CD4-positive, alpha-beta T cell treated with Interferon alpha-2 for 1 hour (primary cell): ENCODE data around the gene SURF2.
"Not testable (repeated sequence)": the region's sequence is repeated elsewhere in the genome, so short reads cannot be mapped to it uniquely, and the experiment has no call there.

Source experiments
- DNase-seq, 2 donors: peaks; one replicate each; pipeline ENCODE4 v3.0.0-alpha.2; 2020 to 2022

SURF2 gene

DNA sequence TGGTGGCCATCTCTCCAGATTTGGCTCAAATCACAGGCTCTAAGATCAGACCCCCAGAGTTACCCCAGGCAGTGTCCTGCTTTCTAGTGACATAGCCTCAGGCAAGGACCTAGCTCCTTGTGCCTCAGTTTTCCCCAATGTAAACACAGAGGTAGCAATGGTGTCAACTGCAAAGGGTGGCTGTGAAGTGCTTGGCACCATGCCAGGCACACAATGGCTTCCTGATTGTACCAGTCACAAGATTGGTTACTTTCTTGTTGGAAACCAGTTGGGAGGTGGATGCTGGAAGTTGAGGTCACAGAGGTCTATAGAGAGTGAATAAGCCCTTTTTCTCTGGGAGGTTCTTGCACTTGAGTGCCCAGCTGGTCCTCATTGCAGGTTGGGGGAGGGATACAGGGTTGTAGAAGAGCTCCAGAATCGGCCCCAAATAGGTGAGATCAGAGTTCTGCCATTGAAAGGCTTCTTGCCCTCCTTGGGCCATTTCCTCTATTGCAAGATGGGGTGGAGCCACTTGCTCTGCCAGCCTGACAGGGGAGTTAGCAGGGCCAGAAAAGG, 22.1 kb downstream of the SURF2 start:
- DNase-seq, result no peak

GRCh38 chr9:133379153-133380086, 23.1 kb downstream of the SURF2 start:
- no peak for DNase-seq

DNA sequence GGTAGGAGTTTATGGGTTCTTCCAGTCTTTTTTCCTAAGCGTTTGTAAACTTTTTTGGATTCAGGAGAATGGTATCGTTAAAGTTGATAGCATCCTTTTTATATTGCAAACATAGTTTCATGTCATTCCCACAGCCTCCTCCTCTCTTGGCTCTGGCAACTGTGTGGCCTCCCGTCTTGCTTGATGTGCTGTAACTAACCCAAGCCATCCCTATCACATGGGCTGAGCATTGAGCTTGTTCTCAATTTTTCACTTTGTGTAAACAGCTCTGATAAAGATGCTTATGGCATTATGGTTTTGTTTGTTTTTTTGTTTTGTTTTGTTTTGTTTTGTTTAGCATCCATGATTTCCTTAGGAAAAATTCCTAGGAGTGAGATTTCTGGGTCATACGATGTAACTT, 24.4 kb downstream of the SURF2 start:
- DNase-seq, result no peak

GRCh38 chr9:133382507-133383141, 26.3 kb downstream of the SURF2 start:
- no peak for DNase-seq

DNA sequence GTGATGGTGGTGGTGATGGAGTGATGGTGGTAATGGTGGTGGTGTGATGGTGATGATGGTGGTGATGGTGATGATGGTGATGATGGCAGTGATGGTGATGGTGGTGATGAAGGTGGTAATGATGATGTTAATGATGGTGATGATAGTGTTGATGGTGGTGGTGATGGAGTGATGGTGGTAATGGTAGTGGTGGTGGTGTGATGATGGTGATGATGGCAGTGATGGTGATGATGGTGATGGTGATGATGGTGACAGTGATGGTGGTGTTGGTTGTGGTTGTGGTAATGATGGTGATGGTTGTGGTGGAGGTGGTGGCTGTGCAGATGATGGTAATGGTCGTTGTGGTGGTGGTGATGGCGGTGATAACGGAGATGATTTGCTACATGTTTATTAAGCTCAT, 27.1 kb downstream of the SURF2 start:
- DNase-seq, result no peak

GRCh38 chr9:133384736-133385321, 28.5 kb downstream of the SURF2 start:
- no peak for DNase-seq

DNA sequence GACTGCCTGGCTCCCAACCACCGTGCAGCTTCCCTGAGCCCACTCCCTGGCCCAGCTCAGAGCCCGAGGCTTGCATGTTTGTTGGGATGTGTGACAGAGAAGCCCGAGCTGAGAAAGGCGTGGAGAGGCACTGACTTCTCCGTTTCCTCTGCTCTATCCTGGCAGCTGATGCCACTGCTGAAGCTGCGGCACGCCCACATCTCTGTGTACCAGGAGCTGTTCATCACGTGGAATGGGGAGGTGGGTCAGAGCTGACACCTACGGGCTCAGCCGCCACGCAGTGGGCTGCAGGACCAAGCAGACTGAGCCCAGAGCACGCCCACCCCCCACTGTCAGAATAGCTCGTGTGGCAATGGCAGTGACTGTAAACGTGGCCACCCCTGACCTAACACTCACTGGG, 29.1 kb downstream of the SURF2 start:
- DNase-seq, result no peak

GRCh38 chr9:133386338-133386737, 30.0 kb downstream of the SURF2 start:
- DNase-seq, result no peak

GRCh38 chr9:133387680-133388079, 31.3 kb downstream of the SURF2 start:
- DNase-seq, result no peak

- DNase-seq, result no peak
These were observed 32.7 kb downstream of the SURF2 start for GRCh38 chr9:133389025-133389557.

DNA sequence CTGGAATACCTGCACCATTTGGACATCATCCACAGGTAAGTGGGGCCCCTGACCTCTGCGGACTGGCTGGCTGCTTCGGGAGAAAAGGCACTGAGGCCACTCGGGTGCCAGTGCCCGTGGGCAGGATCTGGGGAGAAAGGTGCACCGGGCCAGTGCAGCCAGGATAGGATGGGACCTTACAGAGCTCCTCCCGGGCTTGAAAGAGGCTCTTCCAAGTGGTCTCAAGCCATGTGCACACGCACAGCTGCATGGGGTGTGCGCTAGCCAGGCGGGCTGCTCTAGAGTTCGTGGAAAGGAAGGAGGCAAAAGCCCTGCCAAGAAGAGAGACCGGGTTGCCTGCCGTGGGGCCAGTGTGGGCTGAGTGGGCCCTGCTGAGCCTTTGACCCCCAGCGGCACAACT, 33.2 kb downstream of the SURF2 start:
- DNase-seq, result no peak

GRCh38 chr9:133390713-133391112, 34.4 kb downstream of the SURF2 start:
- DNase-seq, result no peak

GRCh38 chr9:133391449-133391848, 35.1 kb downstream of the SURF2 start:
- DNase-seq, result not testable (repeated sequence)

DNA sequence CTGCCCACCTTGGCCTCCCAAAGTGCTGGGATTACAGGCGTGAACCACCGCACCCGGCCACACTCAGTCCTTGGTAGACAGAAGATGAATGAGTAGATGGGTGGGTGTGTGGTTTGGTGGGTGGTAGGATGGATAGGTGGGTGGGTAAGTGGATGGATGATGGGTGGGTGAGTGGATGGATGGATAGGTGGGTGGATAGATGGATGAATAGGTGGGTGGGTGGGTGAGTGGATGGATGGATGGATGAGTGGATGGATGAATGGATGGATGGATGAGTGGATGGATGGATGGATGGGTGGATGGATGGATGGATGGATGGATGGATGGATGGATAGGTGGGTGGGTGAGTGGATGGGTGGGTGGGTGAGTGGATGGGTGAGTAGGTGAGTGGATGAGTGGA, 36.0 kb downstream of the SURF2 start:
- not testable (repeated sequence) for DNase-seq

DNA sequence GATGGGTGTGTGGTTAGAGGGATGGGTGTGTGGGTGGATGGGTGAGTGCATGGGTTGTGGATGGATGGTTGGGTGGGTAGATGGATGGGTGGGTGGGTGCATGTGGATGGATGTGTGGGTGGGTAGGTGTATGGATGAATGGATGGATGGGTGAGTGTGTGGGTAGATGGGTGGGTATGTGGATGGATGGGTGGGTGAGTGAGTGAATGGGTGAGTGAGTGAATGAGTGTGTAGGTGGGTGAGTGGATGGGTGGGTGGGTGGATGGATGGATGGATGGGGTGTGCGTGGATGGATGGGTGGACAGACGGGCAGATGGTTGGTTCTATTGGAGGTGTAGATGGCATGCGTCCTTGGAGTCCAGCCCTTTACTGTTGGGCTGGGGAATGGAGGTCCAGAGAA, 37.0 kb downstream of the SURF2 start:
- no peak for DNase-seq

GRCh38 chr9:133394687-133395271, 38.4 kb downstream of the SURF2 start:
- no peak for DNase-seq

- DNase-seq, result no peak
These were observed 40.6 kb downstream of the SURF2 start for GRCh38 chr9:133396952-133397351.

- DNase-seq, result no peak
These were observed 41.0 kb downstream of the SURF2 start for GRCh38 chr9:133397370-133397769.

DNA sequence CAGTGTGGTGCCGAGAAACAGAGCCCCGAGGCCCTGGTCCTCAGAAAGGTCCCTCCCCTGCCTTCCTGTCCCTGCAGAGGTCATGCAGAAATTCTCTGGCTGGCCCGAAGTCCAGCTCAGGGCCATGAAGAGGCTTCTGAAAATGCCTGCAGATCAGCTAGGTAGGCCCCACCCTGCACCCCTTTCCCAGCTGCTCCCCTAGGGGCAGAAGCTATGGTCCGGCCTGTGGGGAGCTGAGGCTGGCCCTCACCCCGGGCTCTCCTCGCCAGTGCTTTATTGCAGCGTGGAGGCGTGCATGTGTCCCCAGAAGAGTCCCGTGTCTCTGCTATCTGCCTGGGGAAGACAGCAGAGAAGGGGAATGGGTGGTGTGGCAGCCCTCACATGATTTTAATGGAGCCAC, 41.5 kb downstream of the SURF2 start:
- DNase-seq, result no peak

DNA sequence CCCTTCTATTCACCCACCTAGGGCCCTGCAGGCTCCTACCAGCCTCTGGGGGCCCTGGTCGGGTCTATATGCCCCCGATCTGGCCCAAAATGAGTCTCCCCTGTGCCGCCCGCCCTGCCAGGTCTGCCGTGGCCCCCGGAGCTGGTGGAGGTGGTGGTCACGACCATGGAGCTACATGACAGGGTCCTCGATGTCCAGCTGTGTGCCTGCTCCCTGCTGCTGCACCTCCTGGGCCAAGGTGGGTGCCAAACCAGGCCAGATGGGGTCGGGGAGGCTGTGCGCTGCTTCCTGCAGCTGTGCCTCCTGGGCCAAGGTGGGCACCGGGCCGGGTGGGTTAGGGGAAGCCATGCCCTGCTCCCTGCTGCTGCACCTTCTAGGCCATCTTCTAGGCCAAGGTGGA, 43.9 kb downstream of the SURF2 start:
- no peak for DNase-seq

GRCh38 chr9:133401588-133401987, 45.2 kb downstream of the SURF2 start:
- no peak for DNase-seq

DNA sequence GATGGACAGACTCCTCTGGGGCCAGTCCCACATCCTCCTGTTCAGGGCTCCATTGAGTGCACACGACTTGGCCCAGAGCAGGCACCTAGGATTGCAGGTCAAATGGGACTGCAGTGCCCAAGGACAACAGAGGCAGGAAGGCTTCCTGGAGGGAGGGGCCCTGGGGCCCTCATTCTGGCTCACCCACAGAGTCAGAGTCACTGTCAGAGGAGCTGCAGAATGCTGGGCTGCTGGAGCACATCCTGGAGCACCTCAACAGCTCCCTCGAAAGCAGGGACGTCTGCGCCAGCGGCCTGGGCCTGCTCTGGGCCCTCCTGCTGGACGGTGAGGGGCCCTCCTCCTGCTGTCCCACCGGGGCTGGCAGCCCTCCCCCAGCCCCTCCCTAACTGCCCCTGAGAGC, 46.3 kb downstream of the SURF2 start:
- no peak for DNase-seq
